Tibial nerve (tissue), 4 donors: ENCODE measurements around the gene KRT1.

Source experiments
- EP300 ChIP-seq, 2 donors: sonication (generic); formaldehyde crosslinking; IDR thresholded peaks; one replicate each; pipeline ENCODE4 v1.6.1; 2017; ENCODE audit warnings: antibody characterized with exemption in 2 of 2, mild to moderate bottlenecking in 1 of 2
- POLR2A ChIP-seq, 2 donors: fragments of 450-650 bp; IDR thresholded peaks; one replicate each; pipeline ENCODE4 v1.6.1; 2017; ENCODE audit warnings: antibody characterized with exemption in 2 of 2, mild to moderate bottlenecking in 2 of 2, moderate library complexity in 2 of 2
- TF ChIP-seq, protein P1 (sequence below), 5 experiments: fragments of 200-600 bp in 3 of 5; fragments of 450-650 bp in 2 of 5; sonication (generic) in 3 of 5; IDR thresholded peaks; one replicate each; pipeline ENCODE4 v1.5.1; 2016 to 2019; ENCODE audit warnings: antibody characterized with exemption in 5 of 5, mild to moderate bottlenecking in 3 of 5, moderate library complexity in 2 of 5

GRCh38 chr12:52689239-52689638 lies 9.0 kb upstream of the KRT1 start:
- TF ChIP-seq, protein P1, sequence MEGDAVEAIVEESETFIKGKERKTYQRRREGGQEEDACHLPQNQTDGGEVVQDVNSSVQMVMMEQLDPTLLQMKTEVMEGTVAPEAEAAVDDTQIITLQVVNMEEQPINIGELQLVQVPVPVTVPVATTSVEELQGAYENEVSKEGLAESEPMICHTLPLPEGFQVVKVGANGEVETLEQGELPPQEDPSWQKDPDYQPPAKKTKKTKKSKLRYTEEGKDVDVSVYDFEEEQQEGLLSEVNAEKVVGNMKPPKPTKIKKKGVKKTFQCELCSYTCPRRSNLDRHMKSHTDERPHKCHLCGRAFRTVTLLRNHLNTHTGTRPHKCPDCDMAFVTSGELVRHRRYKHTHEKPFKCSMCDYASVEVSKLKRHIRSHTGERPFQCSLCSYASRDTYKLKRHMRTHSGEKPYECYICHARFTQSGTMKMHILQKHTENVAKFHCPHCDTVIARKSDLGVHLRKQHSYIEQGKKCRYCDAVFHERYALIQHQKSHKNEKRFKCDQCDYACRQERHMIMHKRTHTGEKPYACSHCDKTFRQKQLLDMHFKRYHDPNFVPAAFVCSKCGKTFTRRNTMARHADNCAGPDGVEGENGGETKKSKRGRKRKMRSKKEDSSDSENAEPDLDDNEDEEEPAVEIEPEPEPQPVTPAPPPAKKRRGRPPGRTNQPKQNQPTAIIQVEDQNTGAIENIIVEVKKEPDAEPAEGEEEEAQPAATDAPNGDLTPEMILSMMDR (IDR thresholded peaks at IDR 0.05), result no peak
- TF ChIP-seq POLR2A (IDR thresholded peaks at IDR 0.05) (no peak), EP300 (IDR thresholded peaks at IDR 0.05) (no peak)
